Lung (tissue), 12 donors: Measurements from ENCODE around the gene GABRB2. TPM values are rescaled to one million over a fixed set of nuclear protein-coding genes. Genes with fewer than 3 reads are reported as not detected.
"Not testable (repeated sequence)": the region's sequence is repeated elsewhere in the genome, so short reads cannot be mapped to it uniquely, and the experiment has no call there.

ENCODE experiments used
- ATAC-seq: fragments of 200-7000 bp; cut with Tn5 transposase; one replicate; pipeline ENCODE4 v1.9.1; 2020; ENCODE audit warnings: moderate number of reproducible peaks; ENCODE audit not compliant: insufficient read depth, low FRiP score
- DNase-seq, 3 donors: peaks; one replicate each; pipeline ENCODE4 v3.0.0-alpha.2; 2013 to 2017
- H3K27ac ChIP-seq, 2 donors: one replicate each; pipeline ENCODE4 v1.5.1; 2013; ENCODE audit warnings: mild to moderate bottlenecking in 2 of 2, moderate library complexity in 2 of 2, control low read depth in 1 of 2, inconsistent platforms in 1 of 2, low read depth in 1 of 2, low read length in 1 of 2
- H3K27me3 ChIP-seq, 3 donors: one replicate each; pipeline ENCODE4 v1.5.1; 2013; ENCODE audit warnings: low read length in 2 of 3; ENCODE audit not compliant: control insufficient read depth in 3 of 3, insufficient read depth in 3 of 3
- H3K36me3 ChIP-seq, 4 donors: one replicate each; pipeline ENCODE4 v1.5.1; 2013; ENCODE audit warnings: low read length in 4 of 4, mild to moderate bottlenecking in 1 of 4, moderate library complexity in 1 of 4; ENCODE audit not compliant: control insufficient read depth in 4 of 4, insufficient read depth in 4 of 4
- H3K4me1 ChIP-seq, 5 donors: one replicate each; pipeline ENCODE4 v1.5.1; 2013; ENCODE audit warnings: low read length in 5 of 5, mild to moderate bottlenecking in 2 of 5, moderate library complexity in 1 of 5; ENCODE audit not compliant: control insufficient read depth in 5 of 5, insufficient read depth in 5 of 5
- H3K4me3 ChIP-seq: one replicate; pipeline ENCODE4 v1.5.1; 2013; ENCODE audit warnings: mild to moderate bottlenecking, control low read depth, moderate library complexity
- H3K9ac ChIP-seq, 2 donors: one replicate each; pipeline ENCODE4 v1.5.1; 2013; ENCODE audit warnings: low read length in 2 of 2, control low read depth in 1 of 2; ENCODE audit not compliant: insufficient read depth in 1 of 2
- H3K9me3 ChIP-seq, 4 donors: one replicate each; pipeline ENCODE4 v1.5.1; 2013; ENCODE audit warnings: low read length in 3 of 4, mild to moderate bottlenecking in 1 of 4, moderate library complexity in 1 of 4; ENCODE audit not compliant: control insufficient read depth in 4 of 4, insufficient read depth in 3 of 4
- CTCF ChIP-seq: IDR thresholded peaks from 2 replicates; pipeline ENCODE4 v1.5.1; 2012; ENCODE audit warnings: mild to moderate bottlenecking; ENCODE audit errors: control extremely low read depth, extremely low read depth
- WGBS, 2 donors: extraction: QIAGEN DNeasy Blood & Tissue Kit; methylation state at CpG; one replicate each; pipeline ENCODE4 v1.1.7; 2013; 5-methylcytosine and 5-hydroxymethylcytosine counted together
- polyA plus RNA-seq, 2 donors: library from polyadenylated mRNA; stranded (reverse); fragments of 200-250 nt; gene quantifications; one replicate each; pipeline ENCODE4 v1.2.1, GENCODE V29; 2013
- total RNA-seq, 2 donors: library from RNA; depleted of rRNA in 1 of 2; stranded (reverse); fragments of >200 nt in 1 of 2; gene quantifications; one replicate each; pipeline ENCODE4 v1.2.1, GENCODE V29; 2014 to 2021
- donor health status: control.
- donor health status: control.
- donor health status: Bipolar disorder and iron deficiency.
- donor health status: healthy.
- donor health status: DM: yes; HTN: yes; CAD: no.

Gene GABRB2
- total and polyA plus RNA-seq, 4 donors: 0.28 to 6.8 (median 0.86) TPM

GRCh38 chr5:161256957-161257356 lies 289.6 kb downstream of the GABRB2 start:
- Histone ChIP-seq H3K27ac (no peak overlapping the region), H3K36me3 (no peaks in the 10 kb centered on the region)
- DNase-seq: no peak

GRCh38 chr5:161252955-161253354 lies 293.6 kb downstream of the GABRB2 start:
- not testable (repeated sequence) for DNase-seq, H3K9ac ChIP-seq, H3K9me3 ChIP-seq, ATAC-seq, H3K27me3 ChIP-seq, H3K4me1 ChIP-seq, H3K27ac ChIP-seq, H3K36me3 ChIP-seq, H3K4me3 ChIP-seq
- WGBS, 2 donors: 54 to 66% methylated on average over 3 of the region's 3 CpGs

More at GRCh38 chr5:161256957-161257356, 289.6 kb downstream of the GABRB2 start:
- Histone ChIP-seq H3K4me3 (no peak overlapping the region), H3K4me1 (no peaks in the 10 kb centered on the region), H3K27me3 (no peaks in the 10 kb centered on the region), H3K9ac (no peak overlapping the region), H3K9me3 (peaks cover 0 to 3% (median 0%) of the 10 kb centered on the region in 4 donors)
- TF ChIP-seq CTCF: no peak
- 64 to 67% methylated on average over 2 of the region's 2 CpGs for WGBS, 2 donors
- no peak for ATAC-seq

- Histone ChIP-seq H3K9ac (no peak overlapping the region), H3K4me3 (no peak overlapping the region), H3K9me3 (no peaks in the 10 kb centered on the region), H3K4me1 (no peaks in the 10 kb centered on the region), H3K36me3 (no peaks in the 10 kb centered on the region), H3K27ac (no peak overlapping the region), H3K27me3 (no peaks in the 10 kb centered on the region)
- TF ChIP-seq CTCF: no peak
- ATAC-seq (no peak), DNase-seq (no peak)
- WGBS, 2 donors: 74 to 75% methylated on average over 4 of the region's 4 CpGs
These were observed 299.8 kb downstream of the GABRB2 start for GRCh38 chr5:161246749-161247148.

- not testable (repeated sequence) for DNase-seq, ATAC-seq
- 47 to 63% methylated on average over 5 of the region's 5 CpGs for WGBS, 2 donors
These were observed 300.7 kb downstream of the GABRB2 start for GRCh38 chr5:161245846-161246245.

More at GRCh38 chr5:161245846-161246245, 300.7 kb downstream of the GABRB2 start:
- not testable (repeated sequence) for H3K36me3 ChIP-seq, H3K9me3 ChIP-seq, H3K27ac ChIP-seq, H3K27me3 ChIP-seq, H3K9ac ChIP-seq, H3K4me3 ChIP-seq, H3K4me1 ChIP-seq

Other genes starting within 250 kb of the GABRB2 start
- gene GABRA6, start 139.0 kb upstream of the GABRB2 start, total RNA-seq: not detected
- not detected for gene GABRA6, start 139.0 kb upstream of the GABRB2 start, polyA plus RNA-seq